ENCODE data around the gene SLC5A10. TPM values are rescaled to one million over a fixed set of nuclear protein-coding genes. Genes with fewer than 3 reads are reported as not detected.

SLC5A10 gene
- total RNA-seq, 1 donor from 2014 or later: not detected

GRCh38 chr17:18961634-18962493, 9.9 kb downstream of the SLC5A10 start:
- Mint-ChIP-seq H3K4me1 (ENCODE audit: low read depth) (peaks cover 24% of the 10 kb centered on the region), H3K27me3 (ENCODE audit: low read depth) (no peaks in the 10 kb centered on the region), H3K27ac (peak overlapping the region; percentile 32), H3K9me3 (no peaks in the 10 kb centered on the region), H3K4me3 (ENCODE audit: low read depth) (no peak overlapping the region), H3K36me3 (ENCODE audit: low read depth) (no peaks in the 10 kb centered on the region)
- DNase-seq (ENCODE audit: low spot score): no peak
- intact Hi-C loops (cut with micrococcal nuclease): loop anchor here (5.0 to 10.0 kb wide), 2 partner anchors 53 to 60 kb away; no protein-coding TSS in a partner anchor

GRCh38 chr17:18962494-18962815, 10.5 kb downstream of the SLC5A10 start:
- no peaks in the 10 kb centered on the region for H3K36me3 Mint-ChIP-seq (ENCODE audit: low read depth)
- no peaks in the 10 kb centered on the region for H3K9me3 Mint-ChIP-seq
- no peak overlapping the region for H3K4me3 Mint-ChIP-seq (ENCODE audit: low read depth)
- intact Hi-C loops (cut with micrococcal nuclease): loop anchor here (5.0 to 10.0 kb wide), 2 partner anchors 52 to 60 kb away; no protein-coding TSS in a partner anchor
- peaks cover 24% of the 10 kb centered on the region for H3K4me1 Mint-ChIP-seq (ENCODE audit: low read depth)
- H3K27me3 Mint-ChIP-seq (ENCODE audit: low read depth): no peaks in the 10 kb centered on the region
- DNase-seq (ENCODE audit: low spot score): no peak
- peak overlapping the region; percentile 32 for H3K27ac Mint-ChIP-seq

- intact Hi-C loops (cut with micrococcal nuclease): loop anchor here (5.0 to 10.0 kb wide), 2 partner anchors 51 to 61 kb away; no protein-coding TSS in a partner anchor
- Mint-ChIP-seq H3K9me3 (no peaks in the 10 kb centered on the region), H3K36me3 (ENCODE audit: low read depth) (no peaks in the 10 kb centered on the region), H3K27ac (peak overlapping the region; percentile 26), H3K27me3 (ENCODE audit: low read depth) (no peaks in the 10 kb centered on the region), H3K4me3 (ENCODE audit: low read depth) (no peak overlapping the region), H3K4me1 (ENCODE audit: low read depth) (peaks cover 21% of the 10 kb centered on the region)
- no peak for DNase-seq (ENCODE audit: low spot score)
These were observed 11.4 kb downstream of the SLC5A10 start for GRCh38 chr17:18963126-18964017.

GRCh38 chr17:18964018-18964351, 12.0 kb downstream of the SLC5A10 start:
- no peaks in the 10 kb centered on the region for H3K9me3 Mint-ChIP-seq
- intact Hi-C loops (cut with micrococcal nuclease): loop anchor here (5.0 to 10.0 kb wide), 2 partner anchors 51 to 62 kb away; no protein-coding TSS in a partner anchor
- H3K27ac Mint-ChIP-seq: peak overlapping the region; percentile 26
- H3K4me1 Mint-ChIP-seq (ENCODE audit: low read depth): peaks cover 21% of the 10 kb centered on the region
- no peaks in the 10 kb centered on the region for H3K36me3 Mint-ChIP-seq (ENCODE audit: low read depth)
- H3K4me3 Mint-ChIP-seq (ENCODE audit: low read depth): no peak overlapping the region
- H3K27me3 Mint-ChIP-seq (ENCODE audit: low read depth): no peaks in the 10 kb centered on the region
- DNase-seq (ENCODE audit: low spot score): no peak

- Mint-ChIP-seq H3K4me1 (ENCODE audit: low read depth) (peaks cover 21% of the 10 kb centered on the region), H3K27ac (no peak overlapping the region), H3K36me3 (ENCODE audit: low read depth) (no peaks in the 10 kb centered on the region), H3K27me3 (ENCODE audit: low read depth) (no peaks in the 10 kb centered on the region), H3K9me3 (no peaks in the 10 kb centered on the region), H3K4me3 (ENCODE audit: low read depth) (no peak overlapping the region)
- intact Hi-C loops (cut with micrococcal nuclease): loop anchor here (5.0 to 10.0 kb wide), 2 partner anchors 50 to 62 kb away; no protein-coding TSS in a partner anchor
- no peak for DNase-seq (ENCODE audit: low spot score)
These were observed 12.6 kb downstream of the SLC5A10 start for GRCh38 chr17:18964550-18964949.

GRCh38 chr17:18965530-18966236, 13.7 kb downstream of the SLC5A10 start:
- no peak for DNase-seq (ENCODE audit: low spot score)
- Mint-ChIP-seq H3K27me3 (ENCODE audit: low read depth) (no peaks in the 10 kb centered on the region), H3K9me3 (no peaks in the 10 kb centered on the region), H3K36me3 (ENCODE audit: low read depth) (no peaks in the 10 kb centered on the region), H3K4me1 (ENCODE audit: low read depth) (peaks cover 20% of the 10 kb centered on the region), H3K4me3 (ENCODE audit: low read depth) (no peak overlapping the region), H3K27ac (no peak overlapping the region)
- intact Hi-C loops (cut with micrococcal nuclease): loop anchor here (10.0 kb wide), 1 partner anchor 49 kb away; no protein-coding TSS in a partner anchor

- H3K4me3 Mint-ChIP-seq (ENCODE audit: low read depth): no peak overlapping the region
- H3K27me3 Mint-ChIP-seq (ENCODE audit: low read depth): no peaks in the 10 kb centered on the region
- H3K9me3 Mint-ChIP-seq: no peaks in the 10 kb centered on the region
- H3K27ac Mint-ChIP-seq: no peak overlapping the region
- H3K4me1 Mint-ChIP-seq (ENCODE audit: low read depth): peaks cover 9% of the 10 kb centered on the region
- intact Hi-C loops (cut with micrococcal nuclease): loop anchor here (10.0 kb wide), 1 partner anchor 48 kb away; no protein-coding TSS in a partner anchor
- H3K36me3 Mint-ChIP-seq (ENCODE audit: low read depth): no peaks in the 10 kb centered on the region
- no peak for DNase-seq (ENCODE audit: low spot score)
These were observed 15.1 kb downstream of the SLC5A10 start for GRCh38 chr17:18966831-18967624.

- intact Hi-C loops (cut with micrococcal nuclease): loop anchor here (10.0 kb wide), 1 partner anchor 47 kb away; no protein-coding TSS in a partner anchor
- no peaks in the 10 kb centered on the region for H3K36me3 Mint-ChIP-seq (ENCODE audit: low read depth)
- H3K27me3 Mint-ChIP-seq (ENCODE audit: low read depth): no peaks in the 10 kb centered on the region
- H3K27ac Mint-ChIP-seq: no peak overlapping the region
- no peak for DNase-seq (ENCODE audit: low spot score)
- H3K4me1 Mint-ChIP-seq (ENCODE audit: low read depth): peaks cover 3% of the 10 kb centered on the region
- H3K4me3 Mint-ChIP-seq (ENCODE audit: low read depth): no peak overlapping the region
- no peaks in the 10 kb centered on the region for H3K9me3 Mint-ChIP-seq
These were observed 16.0 kb downstream of the SLC5A10 start for GRCh38 chr17:18967916-18968315.

GRCh38 chr17:18968345-18968744, 16.4 kb downstream of the SLC5A10 start:
- no peaks in the 10 kb centered on the region for H3K36me3 Mint-ChIP-seq (ENCODE audit: low read depth)
- intact Hi-C loops (cut with micrococcal nuclease): loop anchor here (10.0 kb wide), 1 partner anchor 46 kb away; no protein-coding TSS in a partner anchor
- no peak overlapping the region for H3K27ac Mint-ChIP-seq
- H3K4me3 Mint-ChIP-seq (ENCODE audit: low read depth): no peak overlapping the region
- no peak for DNase-seq (ENCODE audit: low spot score)
- no peaks in the 10 kb centered on the region for H3K27me3 Mint-ChIP-seq (ENCODE audit: low read depth)
- no peaks in the 10 kb centered on the region for H3K9me3 Mint-ChIP-seq
- no peaks in the 10 kb centered on the region for H3K4me1 Mint-ChIP-seq (ENCODE audit: low read depth)

- DNase-seq (ENCODE audit: low spot score): no peak
These were observed 17.3 kb downstream of the SLC5A10 start for GRCh38 chr17:18968945-18969887.

More at GRCh38 chr17:18968945-18969887, 17.3 kb downstream of the SLC5A10 start:
- H3K36me3 Mint-ChIP-seq (ENCODE audit: low read depth): no peaks in the 10 kb centered on the region
- no peaks in the 10 kb centered on the region for H3K9me3 Mint-ChIP-seq
- H3K27ac Mint-ChIP-seq: no peak overlapping the region
- intact Hi-C loops (cut with micrococcal nuclease): loop anchor here (10.0 kb wide), 1 partner anchor 46 kb away; no protein-coding TSS in a partner anchor
- no peak overlapping the region for H3K4me3 Mint-ChIP-seq (ENCODE audit: low read depth)
- H3K4me1 Mint-ChIP-seq (ENCODE audit: low read depth): peaks cover under 1% of the 10 kb centered on the region
- no peaks in the 10 kb centered on the region for H3K27me3 Mint-ChIP-seq (ENCODE audit: low read depth)
